Medulla oblongata (tissue), 1 donor: ENCODE data around the gene DCLRE1B.

Experiments
- DNase-seq: peaks from one replicate; pipeline ENCODE4 v3.0.0-alpha.2; 2015; ENCODE audit errors: extremely low spot score

DCLRE1B gene

DNA sequence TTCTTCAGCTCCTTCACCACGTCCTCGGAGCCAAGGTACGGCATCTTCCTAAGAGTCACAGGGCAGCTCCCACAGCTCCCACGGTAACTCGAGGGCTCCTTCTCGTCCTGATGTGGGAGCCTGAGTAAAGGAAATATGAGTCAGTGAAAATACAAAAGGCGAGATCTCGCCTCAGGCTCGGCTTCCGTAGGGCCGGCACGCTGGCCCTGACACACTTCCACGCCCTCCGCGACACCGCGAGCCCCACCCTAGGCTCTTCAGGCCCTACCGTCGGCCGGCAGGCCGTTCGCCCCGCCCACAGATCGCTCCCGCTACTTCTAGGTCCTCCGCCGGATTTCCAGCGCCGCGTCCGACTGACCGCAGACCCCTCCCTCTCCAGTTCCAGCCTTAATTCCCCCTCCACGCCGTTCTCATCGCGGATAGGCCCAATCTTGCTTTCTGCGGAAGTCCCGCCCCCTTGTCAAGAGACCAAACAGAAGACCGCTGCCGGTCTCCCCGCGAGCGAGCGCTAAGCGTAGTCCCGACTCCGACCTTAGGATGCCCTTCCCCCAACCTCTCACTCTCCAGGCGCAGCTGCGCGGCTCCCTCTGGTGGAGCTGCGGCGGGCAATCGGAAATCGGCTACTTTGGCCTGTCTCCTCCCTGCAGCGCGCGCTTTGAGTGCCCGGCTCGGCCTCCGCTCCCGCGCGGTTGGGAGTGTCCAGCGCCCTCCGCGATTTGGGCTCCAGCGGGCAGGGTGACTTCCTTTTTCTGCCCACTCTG, at the start of gene DCLRE1B, which contains the start of gene AP4B1:
Gene DCLRE1B, plus strand, starts transcription at position 653 of the 761 bp plus-strand sequence. CDS start 261 bp downstream, outside the sequence.
Gene AP4B1, minus strand, starts transcription at position 126 of the 761 bp plus-strand sequence. Its CDS starts 82 bp downstream, at position 44.
- peak; percentile 99 for DNase-seq

DNA sequence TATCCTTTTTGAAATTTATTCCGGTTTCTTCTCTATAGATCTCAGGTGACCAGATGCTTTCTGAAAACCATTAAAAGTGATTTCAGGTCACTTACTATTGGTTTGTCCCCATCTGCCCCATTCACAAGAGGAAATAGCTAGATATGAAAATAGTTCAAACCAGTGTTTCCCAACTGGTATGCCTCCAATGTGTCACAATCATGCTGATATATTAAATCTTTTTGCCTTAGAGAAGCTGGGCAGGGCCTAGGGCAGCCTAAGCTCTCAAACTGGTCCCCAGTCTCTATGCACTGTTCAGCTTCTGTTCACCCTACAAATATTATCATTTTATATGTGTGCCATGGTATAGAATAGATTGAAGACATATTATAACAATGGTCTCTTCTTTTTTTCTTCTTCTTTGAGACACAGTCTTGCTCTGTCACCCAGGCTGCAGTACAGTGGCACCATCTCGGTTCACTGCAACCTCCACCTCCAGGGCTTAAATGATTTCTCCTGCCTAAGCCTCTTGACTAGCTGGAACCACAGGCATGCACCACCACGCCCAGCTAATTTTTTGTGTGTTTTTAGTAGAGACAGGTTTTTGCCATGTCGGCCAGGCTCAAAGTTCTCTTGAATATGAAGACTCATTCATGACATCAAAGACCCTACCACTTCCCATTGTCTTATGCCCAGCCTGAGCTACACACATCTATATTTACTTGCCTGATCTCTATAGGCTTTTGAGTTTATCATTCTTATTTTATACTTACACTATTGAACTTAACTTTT, 49.3 kb upstream of the DCLRE1B start:
- DNase-seq: no peak

DNA sequence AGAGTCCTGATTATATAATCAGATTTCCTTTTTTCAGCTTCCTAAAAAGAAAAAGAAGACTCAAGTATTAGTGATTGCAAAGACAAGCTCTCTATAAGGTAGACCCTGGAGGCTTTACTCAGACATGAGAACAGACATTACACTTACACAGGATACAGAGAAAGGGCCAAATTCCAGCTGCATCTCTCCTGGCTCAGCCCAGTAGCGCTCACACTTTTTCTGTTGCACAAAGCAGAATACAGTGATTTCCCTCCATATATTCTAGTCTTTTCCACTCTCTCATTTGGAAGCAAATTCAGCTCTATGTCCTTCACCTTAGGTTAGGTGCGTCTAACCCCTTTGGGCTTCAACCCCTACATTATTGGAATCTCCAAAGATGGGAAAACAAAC, 48.7 kb upstream of the DCLRE1B start:
- no peak for DNase-seq

DNA sequence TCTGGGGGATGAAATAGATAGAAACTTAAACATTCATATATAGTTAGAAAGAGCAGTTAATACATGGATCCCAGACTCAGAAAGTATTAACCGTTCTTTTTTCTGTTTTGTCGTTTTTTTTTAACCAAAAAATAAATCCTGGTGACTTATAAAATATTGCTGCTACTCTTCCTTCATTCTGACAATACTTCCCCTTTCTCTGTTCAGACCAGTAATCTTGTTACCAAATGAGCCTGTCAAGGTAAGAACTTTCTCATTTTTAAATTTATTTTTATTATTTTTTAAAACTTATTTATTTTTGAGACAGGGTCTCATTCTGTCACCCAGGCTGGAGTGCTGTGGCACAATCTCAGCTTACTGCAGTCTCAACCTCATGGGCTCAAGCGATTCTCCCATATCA, 47.4 kb upstream of the DCLRE1B start:
- no peak for DNase-seq

DNA sequence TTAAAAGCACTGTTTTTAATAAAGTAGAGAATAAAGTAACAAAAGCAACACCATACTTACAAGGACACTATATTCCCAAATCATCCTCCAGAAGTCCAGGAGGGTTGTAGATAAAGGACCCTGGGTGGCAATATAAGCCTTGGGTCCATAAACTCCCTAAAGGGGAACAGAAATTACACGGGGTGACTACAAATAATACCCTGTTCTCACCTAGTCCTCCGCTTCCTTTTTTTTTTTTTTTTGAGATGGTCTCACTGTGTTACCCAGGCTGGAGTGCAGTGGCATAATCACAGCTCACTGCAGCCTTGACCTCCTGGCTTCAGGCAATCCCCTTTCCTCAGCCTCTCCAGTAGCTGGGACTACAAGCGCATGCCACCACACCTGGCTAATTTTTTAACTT, 46.7 kb upstream of the DCLRE1B start:
- no peak for DNase-seq

DNA sequence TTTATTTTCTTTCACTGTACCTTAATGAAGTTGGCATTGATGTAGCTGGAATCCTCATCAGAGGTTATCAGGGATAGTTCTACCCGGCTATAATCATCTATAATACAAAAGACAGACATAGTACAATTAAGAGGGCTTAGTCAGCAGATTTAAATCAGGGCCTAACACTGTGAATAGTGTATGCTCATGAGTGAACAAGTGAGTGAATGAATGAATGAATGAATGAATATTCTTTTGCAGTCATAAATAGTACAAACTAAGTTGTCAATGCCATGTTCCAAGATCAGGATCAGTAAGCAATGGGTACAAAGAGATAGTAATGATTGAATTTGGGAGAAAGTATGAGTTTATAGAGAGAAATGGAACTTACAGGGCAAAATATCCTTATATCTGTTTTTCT, 46.1 kb upstream of the DCLRE1B start:
- DNase-seq: no peak

DNA sequence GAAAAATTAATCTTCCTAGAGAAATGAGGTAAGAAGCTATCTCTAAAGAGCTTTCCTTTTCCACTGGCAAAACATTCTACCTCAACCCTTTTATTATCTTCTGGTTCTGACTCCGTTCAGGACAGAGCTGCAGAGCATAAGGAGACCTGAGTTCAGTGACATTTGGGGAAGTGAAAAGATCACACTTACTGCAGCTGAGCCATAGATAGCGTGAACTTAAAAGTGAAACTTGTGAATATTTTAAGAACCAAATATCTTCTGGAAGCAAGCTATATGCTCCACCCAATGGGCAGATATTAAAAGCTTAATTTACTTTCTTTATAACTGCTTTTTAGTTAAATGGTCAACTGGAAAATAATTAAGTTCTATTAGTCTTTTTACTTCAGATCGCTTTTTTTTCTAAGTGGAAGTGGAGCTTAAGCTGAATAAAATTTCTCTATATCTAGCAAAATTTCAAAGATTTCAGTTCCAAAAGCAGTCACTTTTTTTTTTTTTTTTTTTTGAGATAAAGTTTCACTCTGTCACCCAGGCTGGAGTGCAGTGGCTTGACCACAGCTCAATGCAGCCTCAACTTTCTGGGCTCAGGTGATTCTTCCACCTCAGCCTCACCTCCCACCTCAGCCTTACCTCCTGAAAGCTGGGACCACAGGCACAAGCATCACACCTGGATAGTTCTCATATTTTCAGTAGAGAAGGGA, 45.5 kb upstream of the DCLRE1B start:
- DNase-seq: peak; percentile 41

DNA sequence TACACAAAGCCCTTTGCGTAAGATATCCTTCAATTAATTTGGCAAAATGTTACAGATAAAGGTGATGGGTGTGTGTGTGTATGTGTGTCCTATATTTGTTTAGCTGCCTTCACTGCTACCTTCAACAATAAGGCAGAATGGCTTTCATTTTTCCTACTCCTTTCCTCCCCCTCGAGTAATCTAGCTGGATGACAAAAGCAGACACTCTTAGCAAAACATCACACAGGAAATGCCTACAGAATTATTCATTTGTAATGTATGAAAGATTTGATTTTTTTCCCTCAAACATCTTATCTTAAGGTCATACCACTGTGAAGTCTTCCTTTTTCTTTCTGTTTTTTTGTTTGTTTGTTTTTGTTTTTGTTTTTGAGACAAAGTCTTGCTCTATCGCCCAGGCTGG, 44.2 kb upstream of the DCLRE1B start:
- no peak for DNase-seq

DNA sequence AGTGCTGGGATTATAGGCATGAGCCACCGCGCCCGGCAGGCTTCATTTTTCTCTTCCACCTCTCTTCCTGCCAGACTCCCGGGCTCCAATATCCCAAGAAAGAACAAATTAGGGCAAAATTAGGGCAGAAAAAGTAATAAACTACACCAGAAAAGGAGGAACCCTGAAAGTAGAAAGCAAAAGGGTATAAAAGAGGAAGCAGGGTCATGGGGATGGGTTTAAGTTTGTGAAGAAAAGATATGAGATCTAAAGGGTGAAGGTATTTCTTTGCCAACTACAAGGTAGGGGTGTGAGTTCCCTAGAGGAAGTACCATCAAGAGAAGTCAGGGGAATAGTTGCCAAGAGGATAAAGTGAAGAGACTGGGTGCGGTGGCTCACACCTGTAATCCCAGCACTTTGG, 43.5 kb upstream of the DCLRE1B start:
- DNase-seq: no peak

DNA sequence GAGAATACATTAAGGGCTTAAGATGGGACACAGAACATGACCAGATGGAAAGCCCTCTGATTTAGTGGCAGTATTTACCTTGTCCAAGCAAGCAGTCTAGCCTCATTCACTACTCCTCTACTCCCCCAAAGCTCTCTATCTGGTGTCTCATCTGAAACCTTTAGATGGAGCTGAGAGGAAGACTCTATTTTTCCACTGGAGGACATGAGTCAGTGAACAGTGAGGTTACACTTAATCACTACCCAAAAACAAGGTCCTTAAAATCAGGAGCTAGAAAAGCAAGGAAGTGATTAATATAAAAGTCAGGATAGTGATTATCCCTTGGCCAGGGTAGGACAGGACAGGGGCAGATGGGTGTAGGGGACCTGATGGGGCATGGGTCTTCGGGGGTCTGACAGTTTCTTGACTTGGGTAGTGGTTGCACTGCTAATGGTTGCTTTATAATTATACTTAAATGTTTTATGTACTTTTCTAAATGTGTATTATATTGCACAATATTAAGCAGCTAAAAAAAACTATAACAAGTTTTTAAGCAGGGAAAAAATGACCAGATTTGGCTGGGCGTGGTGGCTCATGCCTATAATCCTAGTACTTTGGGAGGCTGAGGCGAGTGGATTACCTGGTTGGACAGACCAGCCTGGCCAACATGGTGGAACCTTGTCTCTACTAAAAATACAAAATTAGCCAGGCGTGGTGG, 36.6 kb upstream of the DCLRE1B start:
- DNase-seq: no peak

DNA sequence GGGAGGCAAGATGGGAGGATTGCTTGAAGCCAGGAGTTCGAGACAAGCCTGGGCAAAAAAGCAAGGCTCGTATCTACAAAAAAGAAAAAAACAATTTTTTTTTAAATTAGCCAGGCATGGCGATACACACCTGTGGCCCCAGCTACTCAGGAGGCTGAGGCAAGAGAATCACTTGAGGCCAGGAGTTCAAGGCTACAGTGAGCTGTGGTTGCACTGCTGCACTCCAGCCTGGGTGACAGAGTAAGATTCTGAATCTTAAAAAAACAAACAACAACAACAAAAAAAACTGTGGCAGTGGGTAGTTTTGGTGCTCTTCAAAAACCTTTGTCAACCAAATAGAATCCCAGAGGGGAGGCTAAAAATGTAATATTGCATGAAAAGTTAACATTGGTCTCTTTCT, 34.3 kb upstream of the DCLRE1B start:
- DNase-seq: no peak

DNA sequence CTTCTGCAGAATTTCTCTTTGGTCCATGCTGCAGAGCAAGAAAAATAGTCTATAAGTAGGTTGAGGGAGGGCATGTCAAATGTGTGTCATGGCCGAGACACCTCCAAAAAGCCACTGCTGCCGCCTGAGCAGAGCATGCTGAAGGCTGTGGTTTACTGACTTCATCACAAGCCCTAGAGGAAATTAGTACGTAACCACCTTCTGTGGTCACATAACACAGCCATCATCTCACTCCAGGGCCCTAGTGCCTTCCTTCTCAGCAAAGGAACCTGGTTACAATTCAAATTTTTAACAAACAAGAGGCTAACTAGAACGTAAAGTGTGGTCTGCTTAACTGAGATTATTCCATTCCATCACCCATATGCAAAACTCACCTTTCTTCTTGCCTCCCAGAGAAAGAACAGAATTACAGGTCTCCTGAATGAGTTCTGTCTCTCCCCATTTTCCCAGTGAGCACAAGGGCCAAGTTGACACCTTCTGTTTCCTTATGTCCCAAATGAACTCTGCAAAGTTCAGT, 33.5 kb upstream of the DCLRE1B start, which contains the start of gene PTPN22:
Gene PTPN22, minus strand, starts transcription at position 116 of the 517 bp plus-strand sequence.
- peak; percentile 74 for DNase-seq

DNA sequence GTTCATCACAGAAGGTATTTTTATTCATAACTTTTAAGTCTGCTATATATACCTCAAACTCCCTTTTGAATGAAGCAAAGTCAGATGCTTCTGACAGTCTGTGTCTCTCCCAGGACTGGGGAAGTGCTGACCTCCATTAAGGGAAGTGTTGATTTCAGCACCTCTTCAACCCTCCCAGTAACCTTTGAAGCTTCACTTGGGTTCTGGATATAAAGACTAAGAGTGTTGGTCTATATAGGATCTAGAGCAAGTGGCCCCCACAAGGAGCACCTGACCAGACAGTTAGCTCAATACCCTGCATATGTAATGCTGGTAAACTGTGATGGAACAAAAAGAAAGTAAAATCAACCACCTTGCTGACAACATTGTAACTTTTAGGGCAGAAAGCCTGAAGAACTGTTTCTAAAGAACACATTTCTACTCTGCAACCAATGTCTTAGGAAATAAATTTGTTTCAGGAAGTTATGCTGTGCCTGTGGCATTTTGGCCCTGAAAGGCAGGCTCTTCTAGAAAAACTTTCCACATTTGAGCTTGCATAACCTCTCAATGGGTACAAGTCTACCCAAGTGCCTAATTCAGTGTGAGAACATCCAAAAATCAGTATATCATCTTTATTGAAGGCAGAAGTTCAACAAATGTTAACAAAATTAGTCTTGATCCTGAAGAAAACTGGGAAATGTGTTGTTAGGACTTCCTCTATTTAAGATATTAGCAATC, 32.7 kb upstream of the DCLRE1B start:
- peak; percentile 23 for DNase-seq

DNA sequence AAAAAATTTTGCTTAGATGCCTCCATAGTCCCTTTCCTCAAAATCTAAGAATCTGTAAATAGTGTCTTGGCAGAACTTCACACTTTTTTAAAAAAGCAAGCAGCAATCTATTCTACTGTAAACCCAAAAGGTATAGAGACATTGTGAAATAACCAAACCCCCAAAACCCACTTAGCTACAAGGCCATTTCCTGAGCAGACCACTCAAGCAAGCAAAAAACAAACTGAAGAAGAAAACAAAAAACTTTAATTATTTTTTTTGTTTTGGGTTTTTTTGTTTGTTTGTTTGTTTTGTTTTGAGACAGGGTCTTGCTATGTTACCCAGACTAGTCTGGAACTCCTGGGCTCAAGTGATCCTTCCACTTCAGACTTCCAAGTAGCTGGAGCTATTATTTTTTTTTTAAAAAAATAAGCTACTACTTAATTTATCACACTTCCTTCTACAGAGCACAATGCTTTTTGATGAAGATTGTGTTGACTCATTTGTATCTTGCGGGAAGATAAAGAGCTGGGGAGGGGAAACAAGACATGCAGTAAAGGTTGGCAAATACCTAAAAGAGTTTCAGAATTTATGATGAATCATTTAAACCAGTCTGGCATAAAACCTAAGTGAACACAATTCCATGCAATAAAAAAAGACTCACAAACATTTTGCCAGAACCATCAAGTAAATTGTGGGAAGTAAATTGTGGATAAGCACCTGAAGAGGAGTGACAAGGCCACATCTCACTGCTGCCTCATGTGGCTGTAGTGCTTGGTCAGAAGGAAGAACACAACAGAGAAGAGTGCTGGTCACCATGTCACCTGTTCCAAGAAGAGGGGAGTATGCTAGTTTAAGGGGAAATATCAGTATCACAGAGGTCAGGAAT, 30.9 kb upstream of the DCLRE1B start:
- no peak for DNase-seq

DNA sequence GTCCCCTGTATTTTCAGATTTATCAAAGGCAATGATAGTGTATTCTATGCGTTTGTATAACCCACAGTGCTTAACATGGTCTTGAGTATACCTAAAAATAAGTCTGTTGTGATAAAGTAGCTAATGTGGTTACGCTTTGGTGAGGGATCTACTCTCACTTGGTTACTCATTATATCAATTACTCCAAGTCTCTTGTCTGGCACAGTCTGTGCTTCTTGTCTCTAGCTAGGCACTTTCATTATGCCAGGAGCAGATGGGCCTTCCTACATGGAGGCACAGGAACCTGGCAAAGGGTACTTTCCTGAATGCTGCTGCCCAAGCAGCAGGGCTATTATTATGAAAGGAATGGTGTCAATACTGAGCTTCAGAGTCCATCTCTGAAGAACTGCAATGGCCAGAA, 29.4 kb upstream of the DCLRE1B start:
- no peak for DNase-seq

DNA sequence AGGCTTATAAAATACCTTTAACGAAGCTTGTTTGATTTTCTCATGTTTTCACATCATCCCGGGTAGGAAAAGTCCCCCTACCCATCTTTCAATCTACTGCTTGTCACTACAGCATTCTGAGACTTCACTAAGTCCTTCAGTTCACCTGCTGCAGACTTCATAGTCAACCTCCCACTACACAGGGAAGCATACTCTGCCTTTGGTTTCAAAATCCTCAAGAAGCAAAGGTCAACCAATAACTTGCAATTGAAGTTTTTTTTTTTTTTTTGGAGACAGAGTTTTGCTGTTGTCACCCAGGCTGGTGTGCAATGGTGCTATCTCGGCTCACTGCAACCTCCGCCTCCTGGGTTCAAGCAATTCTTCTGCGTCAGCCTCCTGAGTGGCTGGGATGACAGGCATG, 28.9 kb upstream of the DCLRE1B start:
- DNase-seq: no peak

DNA sequence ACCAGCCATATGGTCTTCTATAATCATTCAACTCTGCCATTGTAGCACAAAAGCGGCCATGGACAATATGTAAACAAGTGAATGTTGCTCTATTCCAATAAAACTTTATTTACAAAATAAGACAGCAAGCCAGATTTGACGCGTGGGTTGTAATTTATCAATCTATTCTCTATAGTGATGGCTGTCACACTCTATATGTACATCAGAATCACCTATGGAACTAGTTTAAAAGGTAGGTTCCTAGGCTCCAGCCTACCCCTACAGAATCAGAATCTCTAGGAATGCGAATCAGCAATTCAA, 25.4 kb upstream of the DCLRE1B start:
- DNase-seq: no peak

DNA sequence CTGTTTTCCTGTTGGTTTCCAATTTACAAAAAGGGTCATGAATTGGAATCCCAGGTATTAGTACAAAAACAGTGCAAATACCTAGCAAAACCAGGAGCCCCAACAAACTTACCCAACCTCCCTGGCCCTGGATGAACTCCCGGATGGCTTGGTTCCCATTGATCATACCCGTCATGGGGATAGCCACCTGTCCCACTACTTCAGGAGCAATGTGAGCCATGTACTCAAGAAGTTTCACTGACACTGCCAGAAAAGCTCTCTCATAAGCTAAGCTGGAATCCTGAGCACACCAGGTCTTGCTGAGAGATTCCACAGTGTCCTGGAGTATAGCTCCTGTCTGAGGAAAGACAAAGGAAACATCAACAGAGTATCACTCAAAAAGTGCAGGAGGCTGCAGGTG, 23.5 kb upstream of the DCLRE1B start:
- no peak for DNase-seq

DNA sequence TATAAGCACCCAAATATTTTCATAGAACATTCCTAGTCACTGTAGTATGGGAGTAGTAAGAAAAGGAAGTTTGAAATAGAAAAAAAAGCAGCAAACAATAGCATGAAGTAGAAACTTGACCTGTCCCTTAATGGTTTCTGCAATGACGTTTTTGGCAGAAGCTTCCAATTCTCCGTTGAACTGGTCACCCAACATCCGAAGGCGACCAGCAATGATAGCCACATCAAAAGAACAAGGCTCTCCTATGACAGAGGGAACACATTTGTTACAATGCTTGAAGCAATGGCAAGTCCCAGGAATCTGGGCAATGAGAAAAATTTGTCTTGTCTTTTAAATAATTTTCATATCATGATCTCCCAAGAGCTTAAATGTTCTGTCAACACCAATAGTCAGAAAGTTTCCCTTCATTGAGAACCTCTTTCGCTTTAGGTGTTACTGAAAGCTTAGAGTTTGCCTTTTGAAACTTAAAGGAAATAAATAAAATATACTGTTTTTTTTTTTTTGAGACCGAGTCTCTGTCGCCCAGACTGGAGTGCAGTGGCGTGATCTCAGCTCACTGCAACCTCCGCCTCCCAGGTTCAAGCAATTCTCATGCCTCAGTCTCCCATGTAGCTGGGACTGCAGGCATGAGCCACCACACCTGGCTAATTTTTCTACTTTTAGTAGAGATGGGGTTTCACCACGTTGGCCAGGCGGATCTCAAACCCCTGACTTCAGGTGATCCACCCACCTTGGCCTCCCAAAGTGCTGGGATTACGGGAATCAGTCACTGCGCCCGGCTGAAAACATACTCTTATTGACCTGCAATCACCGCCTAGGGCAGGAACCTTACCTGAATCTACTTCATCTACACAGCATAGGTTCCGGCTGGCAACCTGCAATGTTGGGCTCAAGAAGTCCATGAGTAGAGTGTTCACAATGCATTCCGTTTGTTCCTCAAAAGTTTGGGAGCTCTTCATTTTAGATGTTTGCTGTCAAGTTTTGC, 18.4 kb upstream of the DCLRE1B start:
- DNase-seq: no peak
